PFSK-1 (cell line): ENCODE measurements around the gene HABP2.

Experiments
- POLR2AphosphoS5 ChIP-seq: IDR thresholded peaks from 2 replicates; pipeline ENCODE4 v1.6.1; 2012; ENCODE audit warnings: low read depth, mild to moderate bottlenecking, control low read depth, low read length, moderate library complexity
- SIN3A ChIP-seq: IDR thresholded peaks from 2 replicates; pipeline ENCODE4 v1.6.1; 2012; ENCODE audit warnings: mild to moderate bottlenecking, low read length, moderate library complexity, borderline replicate concordance; ENCODE audit not compliant: insufficient read depth
- TAF1 ChIP-seq: IDR thresholded peaks from 2 replicates; pipeline ENCODE4 v1.6.1; 2012; ENCODE audit warnings: low read length, control low read depth, borderline replicate concordance; ENCODE audit not compliant: insufficient read depth
- TF ChIP-seq, protein P1 (sequence below), 2 experiments: IDR thresholded peaks; 2 replicates each; pipeline versions ENCODE4 v1.6.1 to v1.8.0; 2011 to 2012; ENCODE audit warnings: low read depth in 2 of 2, low read length in 2 of 2, control low read depth in 1 of 2, inconsistent platforms in 1 of 2, mild to moderate bottlenecking in 1 of 2, moderate library complexity in 1 of 2; ENCODE audit not compliant: insufficient read depth in 1 of 2

GRCh38 chr10:113543107-113543955, 9.5 kb upstream of the HABP2 start:
- TF ChIP-seq SIN3A (no peak), TAF1 (no peak), POLR2AphosphoS5 (no peak)
- TF ChIP-seq, protein P1, sequence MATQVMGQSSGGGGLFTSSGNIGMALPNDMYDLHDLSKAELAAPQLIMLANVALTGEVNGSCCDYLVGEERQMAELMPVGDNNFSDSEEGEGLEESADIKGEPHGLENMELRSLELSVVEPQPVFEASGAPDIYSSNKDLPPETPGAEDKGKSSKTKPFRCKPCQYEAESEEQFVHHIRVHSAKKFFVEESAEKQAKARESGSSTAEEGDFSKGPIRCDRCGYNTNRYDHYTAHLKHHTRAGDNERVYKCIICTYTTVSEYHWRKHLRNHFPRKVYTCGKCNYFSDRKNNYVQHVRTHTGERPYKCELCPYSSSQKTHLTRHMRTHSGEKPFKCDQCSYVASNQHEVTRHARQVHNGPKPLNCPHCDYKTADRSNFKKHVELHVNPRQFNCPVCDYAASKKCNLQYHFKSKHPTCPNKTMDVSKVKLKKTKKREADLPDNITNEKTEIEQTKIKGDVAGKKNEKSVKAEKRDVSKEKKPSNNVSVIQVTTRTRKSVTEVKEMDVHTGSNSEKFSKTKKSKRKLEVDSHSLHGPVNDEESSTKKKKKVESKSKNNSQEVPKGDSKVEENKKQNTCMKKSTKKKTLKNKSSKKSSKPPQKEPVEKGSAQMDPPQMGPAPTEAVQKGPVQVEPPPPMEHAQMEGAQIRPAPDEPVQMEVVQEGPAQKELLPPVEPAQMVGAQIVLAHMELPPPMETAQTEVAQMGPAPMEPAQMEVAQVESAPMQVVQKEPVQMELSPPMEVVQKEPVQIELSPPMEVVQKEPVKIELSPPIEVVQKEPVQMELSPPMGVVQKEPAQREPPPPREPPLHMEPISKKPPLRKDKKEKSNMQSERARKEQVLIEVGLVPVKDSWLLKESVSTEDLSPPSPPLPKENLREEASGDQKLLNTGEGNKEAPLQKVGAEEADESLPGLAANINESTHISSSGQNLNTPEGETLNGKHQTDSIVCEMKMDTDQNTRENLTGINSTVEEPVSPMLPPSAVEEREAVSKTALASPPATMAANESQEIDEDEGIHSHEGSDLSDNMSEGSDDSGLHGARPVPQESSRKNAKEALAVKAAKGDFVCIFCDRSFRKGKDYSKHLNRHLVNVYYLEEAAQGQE (IDR thresholded peaks at IDR 0.05; ENCODE audit: insufficient read depth in 1 of 2, low read depth in 2 of 2, low read length in 2 of 2) = no peak
